ENCODE measurements around the gene VN1R4. TPM values are rescaled to one million over a fixed set of nuclear protein-coding genes. Genes with fewer than 3 reads are reported as not detected.
"Not testable (repeated sequence)": the region's sequence is repeated elsewhere in the genome, so short reads cannot be mapped to it uniquely, and the experiment has no call there.

Gene VN1R4
- total RNA-seq, 4 donors from 2014 or later = not detected

DNA sequence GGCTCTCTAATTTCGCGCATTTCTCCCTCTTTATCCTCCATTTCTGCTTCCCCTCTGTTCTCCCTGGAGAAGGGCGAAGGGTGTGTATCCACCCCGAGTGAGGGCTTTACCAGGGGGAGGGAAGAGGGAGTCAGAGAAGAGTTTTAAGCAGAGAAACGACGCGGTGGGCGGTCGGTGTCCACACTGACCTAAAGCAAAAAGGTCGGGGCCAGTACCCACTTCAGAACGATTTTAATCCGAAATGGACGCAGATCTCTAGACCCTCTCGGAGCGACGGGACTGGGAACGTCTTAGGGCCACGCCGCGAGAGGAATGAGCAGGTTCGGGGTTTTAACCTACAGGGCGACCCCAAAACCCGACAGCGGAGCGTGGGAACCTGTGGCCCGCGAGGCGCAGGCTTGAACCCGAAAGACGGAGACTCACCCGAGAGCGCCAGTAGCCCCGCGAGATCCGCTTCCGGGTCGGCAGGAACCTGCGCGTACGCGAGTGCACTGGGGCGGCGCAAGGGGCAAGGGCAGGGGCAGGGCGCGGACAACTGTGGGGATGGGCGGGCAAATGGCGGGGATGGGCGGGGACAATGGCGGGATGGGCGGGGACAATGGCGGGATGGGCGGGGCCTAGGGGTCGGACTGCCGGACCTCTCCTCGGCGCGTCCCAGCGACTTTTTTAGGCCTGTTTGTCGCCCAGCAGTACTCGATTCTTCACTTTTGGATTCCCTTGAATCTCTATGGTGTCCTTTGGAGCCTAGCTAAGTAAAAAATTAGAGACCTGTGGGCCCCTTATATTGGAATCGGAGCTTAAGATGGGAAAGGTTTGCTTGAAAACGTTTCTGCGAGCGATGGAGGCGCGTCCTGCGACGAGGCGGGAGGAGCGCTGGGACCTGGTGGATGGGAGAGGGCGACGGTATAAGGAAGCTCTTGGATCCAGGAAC, 12.8 kb downstream of the VN1R4 start, which contains the start of gene ZNF677:
TSS of gene ZNF677 (minus strand) at position 463 of the 931 bp plus-strand sequence. CDS start 3,323 bp downstream, outside the sequence.
- peak within 1 kb of the TSS; percentile 92 for H3K4me3 ChIP-seq (ENCODE audit: low read depth, poor library complexity, severe bottlenecking)
- 1 to 4% methylated on average over 71 of the region's 72 CpGs for WGBS, 2 donors
- intact Hi-C loops (cut with DNase I; ENCODE audit: low total_unique reads) = no loop called here
- peak; percentile 90 to 95 for DNase-seq (ENCODE audit: low spot score in 2 of 2)
- TF ChIP-seq, protein P1, sequence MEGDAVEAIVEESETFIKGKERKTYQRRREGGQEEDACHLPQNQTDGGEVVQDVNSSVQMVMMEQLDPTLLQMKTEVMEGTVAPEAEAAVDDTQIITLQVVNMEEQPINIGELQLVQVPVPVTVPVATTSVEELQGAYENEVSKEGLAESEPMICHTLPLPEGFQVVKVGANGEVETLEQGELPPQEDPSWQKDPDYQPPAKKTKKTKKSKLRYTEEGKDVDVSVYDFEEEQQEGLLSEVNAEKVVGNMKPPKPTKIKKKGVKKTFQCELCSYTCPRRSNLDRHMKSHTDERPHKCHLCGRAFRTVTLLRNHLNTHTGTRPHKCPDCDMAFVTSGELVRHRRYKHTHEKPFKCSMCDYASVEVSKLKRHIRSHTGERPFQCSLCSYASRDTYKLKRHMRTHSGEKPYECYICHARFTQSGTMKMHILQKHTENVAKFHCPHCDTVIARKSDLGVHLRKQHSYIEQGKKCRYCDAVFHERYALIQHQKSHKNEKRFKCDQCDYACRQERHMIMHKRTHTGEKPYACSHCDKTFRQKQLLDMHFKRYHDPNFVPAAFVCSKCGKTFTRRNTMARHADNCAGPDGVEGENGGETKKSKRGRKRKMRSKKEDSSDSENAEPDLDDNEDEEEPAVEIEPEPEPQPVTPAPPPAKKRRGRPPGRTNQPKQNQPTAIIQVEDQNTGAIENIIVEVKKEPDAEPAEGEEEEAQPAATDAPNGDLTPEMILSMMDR (IDR thresholded peaks at IDR 0.05) = no peak
- no peak for TF ChIP-seq POLR2A (IDR thresholded peaks at IDR 0.05)

DNA sequence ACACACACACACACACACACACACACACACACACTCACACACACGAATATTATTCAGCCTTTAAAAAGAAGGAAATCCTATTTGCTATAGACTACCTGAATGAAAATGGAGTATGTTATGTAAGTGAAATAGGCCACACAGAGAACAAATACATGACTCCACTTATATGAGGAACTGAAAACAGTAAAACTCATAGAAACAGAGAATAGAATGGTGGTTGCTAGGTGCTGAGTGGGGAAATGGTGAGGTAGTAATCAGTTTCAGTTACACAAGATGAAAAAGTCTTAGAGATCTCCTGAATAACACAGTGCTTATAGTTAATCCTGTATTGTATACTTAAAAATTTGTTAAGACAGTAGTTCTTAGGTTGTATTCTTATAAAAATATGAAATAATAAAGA, 21.0 kb downstream of the VN1R4 start:
- TF ChIP-seq POLR2A (IDR thresholded peaks at IDR 0.05) = no peak
- TF ChIP-seq, protein P1 (IDR thresholded peaks at IDR 0.05) = no peak
- 96 to 97% methylated on average over 1 of the region's 1 CpG for WGBS, 2 donors
- intact Hi-C loops (cut with DNase I; ENCODE audit: low total_unique reads) = no loop called here
- no peak for DNase-seq (ENCODE audit: low spot score in 2 of 2)
- H3K4me3 ChIP-seq (ENCODE audit: low read depth, poor library complexity, severe bottlenecking) = no peak overlapping the region

DNA sequence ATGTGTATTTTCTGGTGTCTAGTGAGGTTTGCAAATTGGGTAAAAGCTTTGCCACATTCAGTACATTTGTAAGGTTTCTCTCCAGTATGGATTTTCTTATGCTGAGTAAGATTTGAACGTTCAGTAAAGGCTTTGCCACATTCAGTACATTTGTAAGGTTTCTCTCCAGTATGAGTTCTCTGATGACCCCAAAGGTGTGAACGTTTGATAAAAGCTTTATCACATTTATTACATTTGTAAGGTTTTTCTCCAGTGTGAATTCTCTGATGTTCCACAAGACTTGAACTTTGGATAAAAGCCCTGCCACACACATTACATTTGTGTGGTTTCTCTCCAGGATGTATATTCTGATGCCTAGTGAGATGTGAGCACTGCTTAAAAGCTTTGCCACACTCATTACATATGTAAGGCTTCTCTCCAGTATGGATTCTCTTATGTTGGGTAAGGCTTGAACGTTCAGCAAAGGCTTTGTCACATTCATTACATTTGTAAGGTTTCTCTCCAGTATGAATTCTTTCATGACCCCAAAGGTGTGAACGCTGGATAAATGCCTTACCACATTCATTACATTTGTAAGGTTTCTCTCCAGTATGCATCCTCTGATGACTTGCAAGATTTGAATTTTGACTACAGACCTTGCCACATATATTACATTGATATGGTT, 30.3 kb downstream of the VN1R4 start:
- WGBS, 2 donors = 95 to 99% methylated on average over 4 of the region's 4 CpGs
- no peak for TF ChIP-seq POLR2A (IDR thresholded peaks at IDR 0.05)
- TF ChIP-seq, protein P1 (IDR thresholded peaks at IDR 0.05) = no peak
- no peak overlapping the region for H3K4me3 ChIP-seq (ENCODE audit: low read depth, poor library complexity, severe bottlenecking)
- DNase-seq (ENCODE audit: low spot score in 2 of 2) = no peak
- intact Hi-C loops (cut with DNase I; ENCODE audit: low total_unique reads) = no loop called here

DNA sequence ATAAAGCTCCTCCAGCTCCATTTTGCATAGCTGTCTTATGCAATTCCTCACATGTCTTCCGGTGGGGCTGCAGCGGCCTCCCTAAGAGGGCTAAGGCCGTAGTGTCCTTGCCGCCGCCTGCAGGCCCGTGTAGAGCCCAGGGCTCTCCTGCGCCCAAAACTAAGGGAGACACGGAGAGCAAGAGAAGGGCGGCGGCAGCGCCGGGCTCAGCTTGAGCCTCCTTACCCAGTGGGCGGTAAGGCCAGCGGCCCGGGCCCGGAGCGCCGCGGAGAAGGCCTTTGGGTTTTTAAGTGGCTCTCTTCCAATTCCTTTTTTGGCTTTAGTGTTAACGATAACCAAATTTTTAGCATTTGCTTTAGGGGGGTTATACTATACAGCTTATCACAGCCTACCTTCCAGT, 42.9 kb downstream of the VN1R4 start:
- TF ChIP-seq, protein P1 (IDR thresholded peaks at IDR 0.05) = no peak
- H3K4me3 ChIP-seq (ENCODE audit: low read depth, poor library complexity, severe bottlenecking) = no peak overlapping the region
- intact Hi-C loops (cut with DNase I; ENCODE audit: low total_unique reads) = no loop called here
- 90 to 93% methylated on average over 20 of the region's 20 CpGs for WGBS, 2 donors
- no peak for DNase-seq (ENCODE audit: low spot score in 2 of 2)

DNA sequence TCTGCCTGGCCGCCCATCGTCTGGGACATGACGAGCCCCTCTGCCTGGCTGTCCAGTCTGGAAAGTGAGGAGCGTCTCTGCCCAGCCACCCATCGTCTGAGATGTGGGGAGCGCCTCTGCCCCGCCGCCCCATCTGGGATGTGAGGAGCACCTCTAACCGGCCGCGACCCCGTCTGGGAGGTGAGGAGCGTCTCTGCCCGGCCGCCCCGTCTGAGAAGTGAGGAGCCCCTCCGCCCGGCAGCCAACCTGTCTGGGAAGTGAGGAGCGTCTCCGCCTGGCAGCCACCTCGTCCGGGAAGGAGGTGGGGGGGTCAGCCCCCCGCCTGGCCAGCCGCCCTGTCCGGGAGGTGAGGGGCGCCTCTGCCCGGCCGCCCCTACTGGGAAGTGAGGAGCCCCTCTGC, 44.8 kb downstream of the VN1R4 start:
- intact Hi-C loops (cut with DNase I; ENCODE audit: low total_unique reads); DNase-seq (ENCODE audit: low spot score in 2 of 2); H3K4me3 ChIP-seq (ENCODE audit: low read depth, poor library complexity, severe bottlenecking): not testable (repeated sequence)
- WGBS, 2 donors = no CpG with 5 or more reads among the region's 28 CpGs

Other genes starting within 250 kb of the VN1R4 start
- gene ERVV-2, start 223.0 kb downstream of the VN1R4 start, total RNA-seq = not detected
- 10 to 100 TPM; 22.6 to 38.0 (median 27.4) TPM for gene ZNF160, start 164.3 kb downstream of the VN1R4 start, total RNA-seq
- gene ZNF415, start 134.8 kb downstream of the VN1R4 start, total RNA-seq = 1 to 10 TPM; 1.1 to 7.4 (median 5.1) TPM
- gene ZNF347, start 108.7 kb downstream of the VN1R4 start, total RNA-seq = 1 to 10 TPM; 5.3 to 9.3 (median 7.3) TPM
- 1 to 10 TPM; 2.4 to 4.9 (median 3.4) TPM for gene ZNF665, start 74.4 kb downstream of the VN1R4 start, total RNA-seq
- gene ZNF677, start 12.8 kb downstream of the VN1R4 start, total RNA-seq = 10 to 100 TPM; 11.5 to 21.0 (median 17.8) TPM
- gene VN1R2, start 9.4 kb downstream of the VN1R4 start, total RNA-seq = not detected
- 1 to 10 TPM; 4.7 to 7.9 (median 7.0) TPM for gene ZNF845, start 66.0 kb upstream of the VN1R4 start, total RNA-seq
- 10 to 100 TPM in 2 of 4 donors, 1 to 10 TPM in 2; 6.5 to 13.1 (median 10.1) TPM for gene ZNF525, start 98.0 kb upstream of the VN1R4 start, total RNA-seq
- 10 to 100 TPM in 1 of 4 donors, 1 to 10 TPM in 3; 8.3 to 11.6 (median 9.1) TPM for gene ZNF765, start 127.4 kb upstream of the VN1R4 start, total RNA-seq
- 1 to 10 TPM; 7.1 to 9.9 (median 8.9) TPM for gene ZNF761, start 164.3 kb upstream of the VN1R4 start, total RNA-seq
- 1 to 10 TPM; 1.5 to 5.9 (median 3.4) TPM for gene ZNF813, start 200.0 kb upstream of the VN1R4 start, total RNA-seq

Measured in lower leg skin (tissue), 4 donors.